AG09309 (cell line): ENCODE data around the gene OR6B1.

ENCODE experiments used
- DNase-seq: peaks from one replicate; pipeline ENCODE4 v3.0.0-alpha.2; 2010; ENCODE audit warnings: low read depth
- H3K4me3 ChIP-seq: 2 replicates; pipeline ENCODE4 v1.5.1; 2011; ENCODE audit warnings: mild to moderate bottlenecking, low read depth, low read length, moderate library complexity; ENCODE audit not compliant: control insufficient read depth
- CTCF ChIP-seq: IDR thresholded peaks from 2 replicates; pipeline ENCODE4 v1.5.1; 2011; ENCODE audit warnings: mild to moderate bottlenecking, low read depth, low read length, inconsistent platforms; ENCODE audit not compliant: insufficient read depth, control insufficient read depth; ENCODE audit errors: missing control alignments

OR6B1 gene

GRCh38 chr7:144011458-144012230 is 11.5 kb downstream of the OR6B1 start:
- H3K4me3 ChIP-seq: no peak overlapping the region
- peak; percentile 59 for TF ChIP-seq CTCF
- peak; percentile 32 for DNase-seq

DNA sequence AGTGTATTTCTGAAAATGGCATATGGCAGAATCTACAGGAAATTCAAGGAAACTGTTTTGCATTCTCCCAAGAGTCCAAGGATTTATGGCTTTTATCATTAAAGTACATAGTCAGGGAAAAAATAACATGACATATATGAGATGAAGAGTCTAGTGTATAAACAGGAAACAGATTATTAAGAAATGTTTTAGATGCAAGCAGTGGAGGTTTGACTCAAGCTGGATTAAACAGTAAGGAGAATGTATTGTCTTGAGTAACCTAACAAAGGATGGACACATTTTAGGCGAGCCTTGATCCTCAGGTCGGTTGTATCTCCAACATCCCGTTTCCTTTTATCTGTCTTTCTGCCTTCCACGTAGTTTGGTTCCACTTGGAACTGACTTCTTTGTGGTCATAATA is 17.9 kb downstream of the OR6B1 start:
- DNase-seq: no peak
- no peak overlapping the region for H3K4me3 ChIP-seq
- no peak for TF ChIP-seq CTCF

DNA sequence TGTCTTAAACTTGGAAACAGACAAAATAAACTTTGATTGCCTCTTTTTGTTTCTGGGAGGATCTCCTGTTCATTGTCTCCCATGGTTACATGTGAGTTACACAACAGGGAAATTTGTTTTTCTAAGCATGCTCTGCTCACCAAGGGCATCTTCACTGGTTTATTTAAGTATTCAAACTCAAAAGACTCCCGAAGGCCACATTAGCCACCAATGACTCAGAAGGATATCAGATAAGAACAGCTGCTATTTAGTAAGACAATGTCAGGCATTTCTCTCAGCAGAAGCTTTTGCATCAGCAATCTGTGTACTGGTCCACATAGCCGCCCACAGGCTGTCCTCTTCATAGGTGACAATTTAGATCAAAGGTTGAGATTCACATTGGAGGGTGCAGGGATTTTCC is 19.3 kb downstream of the OR6B1 start:
- peak; percentile 80 for DNase-seq
- H3K4me3 ChIP-seq: no peak overlapping the region
- no peak for TF ChIP-seq CTCF

GRCh38 chr7:144020340-144020739 is 20.2 kb downstream of the OR6B1 start:
- no peak for DNase-seq
- no peak overlapping the region for H3K4me3 ChIP-seq
- TF ChIP-seq CTCF: no peak

- no peak overlapping the region for H3K4me3 ChIP-seq
- DNase-seq: no peak
- no peak for TF ChIP-seq CTCF
Observed at GRCh38 chr7:144022169-144022568, 22.0 kb downstream of the OR6B1 start.

GRCh38 chr7:144023171-144023827 is 23.2 kb downstream of the OR6B1 start:
- no peak overlapping the region for H3K4me3 ChIP-seq
- TF ChIP-seq CTCF: no peak
- no peak for DNase-seq

- no peak overlapping the region for H3K4me3 ChIP-seq
- no peak for DNase-seq
- TF ChIP-seq CTCF: no peak
Observed at GRCh38 chr7:144024213-144024612, 24.1 kb downstream of the OR6B1 start.
